GM19452 (cell line): ENCODE data around the gene PLGRKT.
"Not testable (repeated sequence)": the region's sequence is repeated elsewhere in the genome, so short reads cannot be mapped to it uniquely, and the experiment has no call there.

Experiments
- ATAC-seq: cut with Tn5 transposase; IDR thresholded peaks from one replicate; pipeline ENCODE4 v1.9.1; 2021; ENCODE audit not compliant: unreplicated experiment

The PLGRKT gene

DNA sequence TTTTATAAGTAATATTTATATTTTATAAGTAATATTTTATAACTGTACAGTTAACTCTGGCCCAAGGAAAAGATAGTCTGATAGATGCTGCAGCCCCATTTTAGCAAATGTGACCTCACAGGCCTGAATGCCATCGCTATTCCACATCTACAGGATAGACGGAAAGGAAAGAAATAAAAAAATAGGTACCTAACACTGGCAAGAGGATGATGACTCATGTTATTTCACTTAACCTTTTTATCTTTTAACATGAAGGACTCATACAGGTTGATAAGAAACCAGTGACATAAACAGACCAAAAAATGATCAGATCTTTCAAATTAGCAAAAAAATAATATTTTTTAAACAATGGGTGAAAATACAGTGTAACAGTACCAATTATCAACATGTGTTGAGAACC is 15.3 kb upstream of the PLGRKT start:
- no peak for ATAC-seq

DNA sequence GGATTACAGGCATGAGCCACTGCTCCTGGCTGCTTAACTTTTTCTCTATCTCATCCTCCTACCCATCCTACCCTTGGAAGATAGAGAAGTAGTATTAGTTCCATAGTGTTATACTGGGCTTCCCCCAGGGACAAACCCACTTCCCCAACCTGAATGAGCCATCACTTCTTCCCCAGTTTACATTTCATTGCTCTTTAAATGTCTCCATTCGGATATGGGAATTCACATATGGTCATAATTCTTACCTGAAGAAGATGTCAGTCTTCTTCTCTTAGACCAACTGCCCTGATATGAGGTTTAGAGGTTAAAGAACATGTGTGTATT is 14.5 kb upstream of the PLGRKT start:
- ATAC-seq: no peak

DNA sequence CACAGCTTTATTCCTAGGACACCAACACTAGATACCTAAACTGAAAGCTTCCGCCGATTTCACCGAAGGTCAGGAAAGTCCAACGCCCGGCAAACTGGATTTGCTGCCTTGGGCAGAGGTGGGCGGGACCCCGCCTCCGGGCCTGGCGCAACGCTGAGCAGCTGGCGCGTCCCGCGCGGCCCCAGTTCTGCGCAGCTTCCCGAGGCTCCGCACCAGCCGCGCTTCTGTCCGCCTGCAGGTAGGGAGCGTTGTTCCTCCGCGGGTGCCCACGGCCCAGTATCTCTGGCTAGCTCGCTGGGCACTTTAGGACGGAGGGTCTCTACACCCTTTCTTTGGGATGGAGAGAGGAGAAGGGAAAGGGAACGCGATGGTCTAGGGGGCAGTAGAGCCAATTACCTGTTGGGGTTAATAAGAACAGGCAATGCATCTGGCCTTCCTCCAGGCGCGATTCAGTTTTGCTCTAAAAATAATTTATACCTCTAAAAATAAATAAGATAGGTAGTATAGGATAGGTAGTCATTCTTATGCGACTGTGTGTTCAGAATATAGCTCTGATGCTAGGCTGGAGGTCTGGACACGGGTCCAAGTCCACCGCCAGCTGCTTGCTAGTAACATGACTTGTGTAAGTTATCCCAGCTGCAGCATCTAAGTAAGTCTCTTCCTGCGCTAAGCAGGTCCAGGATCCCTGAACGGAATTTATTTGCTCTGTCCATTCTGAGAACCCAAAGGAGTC is 12.8 kb upstream of the PLGRKT start, which contains the start of gene CD274:
CD274 (plus strand) TSS at position 184 of the 733 bp plus-strand sequence. CDS start 5,572 bp downstream, outside the sequence.
- ATAC-seq: peak; percentile 47

DNA sequence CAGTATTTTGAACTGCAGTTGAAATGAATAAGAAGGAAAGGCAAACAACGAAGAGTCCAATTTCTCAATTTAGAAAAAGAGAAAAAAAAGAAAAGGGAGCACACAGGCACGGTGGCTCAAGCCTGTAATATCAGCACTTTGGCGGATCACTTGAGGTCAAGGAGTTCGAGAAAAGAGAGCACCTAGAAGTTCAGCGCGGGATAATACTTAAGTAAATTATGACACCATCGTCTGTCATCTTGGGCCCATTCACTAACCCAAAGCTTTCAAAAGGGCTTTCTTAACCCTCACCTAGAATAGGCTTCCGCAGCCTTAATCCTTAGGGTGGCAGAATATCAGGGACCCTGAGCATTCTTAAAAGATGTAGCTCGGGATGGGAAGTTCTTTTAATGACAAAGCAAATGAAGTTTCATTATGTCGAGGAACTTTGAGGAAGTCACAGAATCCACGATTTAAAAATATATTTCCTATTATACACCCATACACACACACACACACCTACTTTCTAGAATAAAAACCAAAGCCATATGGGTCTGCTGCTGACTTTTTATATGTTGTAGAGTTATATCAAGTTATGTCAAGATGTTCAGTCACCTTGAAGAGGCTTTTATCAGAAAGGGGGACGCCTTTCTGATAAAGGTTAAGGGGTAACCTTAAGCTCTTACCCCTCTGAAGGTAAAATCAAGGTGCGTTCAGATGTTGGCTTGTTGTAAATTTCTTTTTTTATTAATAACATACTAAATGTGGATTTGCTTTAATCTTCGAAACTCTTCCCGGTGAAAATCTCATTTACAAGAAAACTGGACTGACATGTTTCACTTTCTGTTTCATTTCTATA is 12.0 kb upstream of the PLGRKT start:
- ATAC-seq: no peak

DNA sequence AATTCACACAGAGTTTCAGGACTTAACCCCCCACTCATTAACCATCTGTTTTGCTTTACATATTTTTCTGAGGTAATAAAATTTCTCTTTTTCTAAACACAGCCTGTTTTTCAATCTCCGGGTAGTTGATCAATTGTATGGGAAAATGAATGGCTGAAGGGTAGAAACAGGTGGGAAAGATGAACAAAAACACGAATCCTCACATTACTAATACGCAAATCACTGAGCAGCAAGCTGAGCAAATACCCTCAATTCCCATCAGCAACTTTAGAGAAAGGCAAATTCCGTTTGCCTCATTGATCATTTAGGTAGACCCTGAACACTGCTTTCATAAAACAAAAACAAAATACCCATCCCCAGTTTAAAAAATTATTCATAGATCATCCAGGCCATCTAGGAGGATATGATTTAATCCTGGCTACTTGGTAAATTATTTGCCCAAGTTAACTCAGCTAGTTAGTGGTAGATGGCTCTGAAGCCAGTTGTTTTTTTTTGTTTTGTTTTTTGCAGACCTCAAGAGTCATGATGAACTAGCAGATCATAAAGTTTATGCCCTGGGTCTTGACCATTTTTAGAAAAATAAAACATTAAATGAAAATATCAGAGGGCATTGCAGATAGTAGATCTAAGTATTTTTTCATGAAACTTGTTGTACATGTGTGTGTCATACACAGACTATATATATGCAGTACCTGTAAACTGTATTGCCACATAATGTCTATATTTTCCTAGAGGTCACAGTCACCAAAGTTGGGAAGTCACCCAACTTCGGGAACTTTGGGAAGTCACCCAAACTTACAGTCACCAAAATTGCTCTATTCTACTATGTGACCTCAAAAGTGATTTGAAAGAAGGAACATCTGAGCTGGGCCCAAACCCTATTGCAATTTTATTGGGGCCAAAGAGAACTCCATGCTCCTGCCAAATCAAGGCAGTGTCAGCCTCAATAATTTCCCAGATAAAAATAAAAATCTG is 11.0 kb upstream of the PLGRKT start:
- no peak for ATAC-seq

DNA sequence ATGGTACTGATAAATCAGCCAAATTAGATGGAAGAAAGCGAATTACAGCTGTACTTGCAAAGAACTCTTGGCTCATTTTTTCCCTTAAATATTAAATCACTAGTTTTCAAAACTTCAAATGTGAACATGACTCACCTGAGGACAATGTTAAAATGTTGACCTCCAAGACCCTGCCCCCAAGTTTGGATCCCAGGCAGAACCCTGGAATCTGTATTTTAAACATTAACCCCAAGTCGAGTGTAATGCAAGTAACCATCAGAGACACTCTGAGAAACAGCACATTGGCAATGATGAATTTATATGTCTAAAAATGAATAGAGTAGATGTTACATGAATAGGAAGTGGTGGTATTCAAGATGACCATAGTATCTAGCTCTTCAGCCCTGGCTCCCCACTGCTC is 10.3 kb upstream of the PLGRKT start:
- no peak for ATAC-seq

DNA sequence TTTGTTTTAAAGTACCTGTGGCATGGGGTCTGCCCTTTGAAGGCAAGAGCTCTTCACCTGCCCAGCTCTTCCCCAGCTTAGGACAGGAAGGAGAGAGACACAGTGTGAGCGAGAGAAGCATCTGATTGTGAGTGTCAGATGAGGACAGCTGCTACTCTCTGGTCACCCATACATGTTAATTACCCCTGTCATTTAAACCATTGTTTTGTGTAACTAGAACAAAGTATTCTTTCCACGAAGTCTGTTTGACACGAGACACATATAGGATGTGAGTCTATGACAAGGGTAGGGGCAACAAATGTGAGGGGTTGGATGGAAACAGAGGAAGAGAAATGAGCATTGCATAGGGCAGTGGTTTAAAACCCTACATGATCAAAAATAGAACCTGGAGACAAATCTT is 9.6 kb upstream of the PLGRKT start:
- no peak for ATAC-seq

DNA sequence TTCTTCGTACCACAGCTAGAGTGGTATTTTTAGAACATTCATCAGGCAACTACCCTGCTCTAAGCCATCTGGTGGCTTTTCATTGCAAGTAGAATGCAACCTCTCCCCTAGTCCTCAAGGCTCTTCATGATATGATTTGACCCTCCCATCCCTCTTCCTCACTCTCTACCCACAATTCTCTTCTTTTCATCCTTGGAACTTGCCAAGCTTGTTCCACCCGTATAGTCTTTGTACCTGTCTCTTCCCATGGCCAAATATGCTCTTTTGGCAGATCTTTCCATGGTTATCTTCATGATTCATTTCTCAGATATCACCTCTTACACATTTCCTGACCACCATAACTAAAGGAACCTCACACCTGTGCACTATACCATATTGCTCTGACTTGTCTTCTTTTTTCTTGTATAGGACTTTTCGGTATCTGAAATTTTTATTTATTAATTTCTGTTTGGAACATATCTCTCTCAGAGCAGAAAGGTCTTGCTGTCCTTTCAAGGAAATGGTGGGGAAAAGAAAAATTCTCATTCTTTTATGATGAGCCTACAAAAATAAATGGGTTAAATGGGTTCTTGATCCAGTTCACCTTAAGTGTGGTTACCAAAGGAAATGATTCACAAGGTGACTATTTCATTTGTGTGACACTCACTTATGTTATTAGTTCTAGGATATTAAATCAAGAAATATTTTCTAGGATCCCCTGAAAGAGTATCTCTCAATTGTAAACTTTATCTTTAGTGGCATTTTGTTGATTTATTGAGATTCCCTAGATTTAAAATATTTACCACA is 8.9 kb upstream of the PLGRKT start:
- no peak for ATAC-seq

DNA sequence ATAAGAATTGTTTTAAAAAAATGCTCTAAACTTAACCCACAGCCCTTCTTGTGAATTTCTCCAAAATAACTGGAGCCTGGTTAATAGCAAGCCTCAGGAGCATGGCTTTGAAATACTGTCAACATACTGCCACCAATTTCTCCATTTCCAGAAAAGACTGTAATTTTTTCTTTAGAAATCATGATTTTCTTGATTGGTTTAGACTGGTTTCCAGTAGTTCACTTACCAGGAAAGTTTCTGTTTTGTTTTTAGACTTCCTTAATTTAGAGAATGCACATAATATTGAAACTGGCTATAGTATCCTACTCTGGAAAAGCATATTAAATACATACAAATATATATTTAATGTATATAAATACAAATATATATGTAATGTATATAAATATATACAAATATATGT is 8.2 kb upstream of the PLGRKT start:
- ATAC-seq: no peak

DNA sequence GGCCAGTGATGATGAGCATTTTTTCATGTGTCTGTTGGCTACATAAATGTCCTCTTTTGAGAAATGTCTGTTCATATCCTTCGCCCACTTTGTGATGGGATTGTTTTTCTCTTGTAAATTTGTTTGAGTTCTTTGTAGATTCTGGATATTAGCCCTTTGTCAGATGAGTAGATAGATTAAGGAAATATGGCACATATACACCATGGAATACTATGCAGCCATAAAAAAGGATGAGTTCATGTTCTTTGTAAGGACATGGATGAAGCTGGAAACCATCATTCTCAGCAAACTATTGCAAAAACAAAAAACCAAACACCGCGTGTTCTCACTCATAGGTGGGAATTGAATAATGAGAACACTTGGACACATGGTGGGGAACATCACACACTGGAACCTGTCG is 7.4 kb upstream of the PLGRKT start:
- not testable (repeated sequence) for ATAC-seq

DNA sequence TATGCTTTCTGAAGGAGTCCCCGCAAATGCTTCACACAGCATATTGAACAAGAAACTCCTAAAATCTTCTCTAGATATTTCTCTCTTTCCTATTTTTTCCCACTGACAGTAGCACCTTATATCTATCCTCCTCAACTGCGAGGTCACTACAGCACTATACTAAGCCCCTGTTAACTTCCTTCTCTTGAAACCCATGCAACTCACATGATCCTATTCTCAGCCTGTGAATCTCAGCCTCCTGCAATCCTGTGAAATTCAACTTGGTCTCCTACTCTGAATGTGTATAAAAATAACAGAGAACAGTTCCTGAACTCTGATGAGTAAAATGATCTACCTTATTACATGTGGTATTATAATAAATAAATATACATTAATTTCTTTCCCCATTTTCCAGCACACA is 6.1 kb upstream of the PLGRKT start:
- no peak for ATAC-seq

DNA sequence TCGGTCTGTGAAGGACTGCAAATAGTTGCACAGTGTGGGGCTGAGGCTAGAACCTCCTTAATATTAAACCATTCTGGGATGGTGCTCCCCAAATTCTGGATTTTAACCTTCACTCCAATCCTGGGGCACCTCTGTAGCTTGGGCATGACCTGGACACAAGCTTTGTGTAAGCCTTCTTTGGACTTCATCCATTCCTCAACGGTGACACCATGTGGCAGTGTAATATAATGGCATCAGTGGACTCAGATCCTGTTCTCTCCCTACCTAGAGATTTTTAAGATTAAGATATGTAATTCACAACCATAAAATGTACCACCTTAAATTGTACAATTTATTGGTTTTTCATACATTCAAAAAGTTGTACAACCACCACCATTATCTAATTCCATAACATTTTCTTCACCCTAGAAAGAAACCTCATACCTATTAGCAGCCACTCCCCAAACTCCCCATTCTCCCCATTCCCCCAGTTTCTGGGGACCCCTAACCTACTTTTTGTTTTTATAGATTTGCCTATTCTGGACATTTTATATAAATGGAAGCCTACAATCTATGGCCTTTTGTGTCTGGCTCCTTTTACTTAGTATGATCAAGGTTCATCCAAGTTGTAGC is 4.8 kb upstream of the PLGRKT start:
- no peak for ATAC-seq

DNA sequence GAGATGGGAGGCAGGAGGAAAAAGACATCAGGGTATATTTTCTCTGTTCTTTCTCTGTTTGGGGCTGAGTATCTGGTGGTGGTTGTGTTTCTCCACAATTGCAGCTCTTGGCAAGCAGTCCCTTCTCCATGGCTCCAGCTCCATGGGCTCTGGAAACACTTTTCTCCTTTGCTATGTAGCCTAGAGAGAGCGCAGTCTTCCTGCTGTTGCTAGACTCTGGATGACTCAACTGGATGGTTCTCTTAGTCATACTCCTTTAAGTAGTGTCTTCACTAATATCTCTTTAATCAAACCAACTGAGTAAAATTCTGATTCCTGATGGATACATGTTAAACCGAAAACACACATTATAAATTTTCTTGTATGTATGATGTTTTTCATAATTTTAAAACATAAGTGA is 3.3 kb upstream of the PLGRKT start:
- ATAC-seq: no peak

DNA sequence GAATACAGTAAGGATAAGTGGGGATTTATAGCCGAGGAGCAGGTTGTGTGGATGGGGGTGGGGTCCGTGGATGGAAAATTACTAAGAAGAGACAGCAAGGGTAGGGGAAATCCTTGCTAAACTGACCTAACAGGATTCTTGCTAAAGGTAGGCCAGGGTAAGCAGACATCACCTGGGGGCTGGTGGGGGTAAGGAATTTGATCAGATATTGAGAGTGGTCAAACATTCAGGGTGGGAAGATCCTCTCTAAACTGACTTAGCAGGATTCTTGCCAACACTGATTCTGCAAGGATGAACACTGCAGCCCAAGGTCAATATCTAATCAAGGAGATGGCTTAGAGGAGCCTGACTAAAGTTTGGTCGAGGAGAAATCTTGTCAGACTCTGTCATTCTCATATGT is 2.7 kb upstream of the PLGRKT start:
- no peak for ATAC-seq

DNA sequence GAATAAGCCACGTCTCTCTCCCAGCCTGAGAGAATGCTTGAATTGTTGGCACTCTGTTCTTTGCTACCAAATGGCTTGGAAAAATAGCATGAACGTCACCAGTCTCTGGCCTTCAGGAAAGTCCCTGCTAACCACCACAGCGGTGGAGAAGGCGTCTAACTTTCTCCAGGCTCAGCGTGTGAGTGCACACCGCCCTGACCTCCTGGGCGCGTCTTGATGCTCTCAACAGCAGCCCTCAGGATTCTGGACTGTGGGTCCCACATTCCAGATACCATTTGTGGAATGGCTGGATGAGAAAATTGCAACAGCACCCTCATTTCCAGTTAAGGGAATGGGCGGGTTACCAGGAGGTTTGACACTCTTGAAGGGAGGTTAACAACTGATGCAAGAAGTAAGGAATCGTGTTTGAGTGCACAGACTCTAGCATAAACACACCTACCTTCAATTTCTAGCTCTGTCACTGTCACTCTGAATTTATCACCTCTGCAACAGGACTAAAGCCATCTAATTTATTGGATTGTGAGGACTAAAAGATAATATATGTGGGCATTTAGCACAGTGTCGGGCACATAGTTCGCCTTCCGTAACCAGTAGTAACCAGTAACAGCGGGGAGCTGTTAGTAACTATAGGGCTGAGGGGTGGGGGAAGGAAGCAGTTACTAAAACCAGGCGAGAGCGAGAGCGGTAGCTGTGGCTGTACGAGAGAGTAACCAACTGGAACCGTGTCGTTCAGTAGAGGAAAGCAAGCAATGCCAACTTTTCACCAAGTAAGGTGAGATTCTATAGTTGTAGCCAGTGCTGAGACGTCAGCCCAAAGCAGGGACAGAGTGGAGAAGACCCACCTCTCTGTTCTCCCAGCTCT is 807 bp upstream of the PLGRKT start:
- peak; percentile 56 for ATAC-seq

DNA sequence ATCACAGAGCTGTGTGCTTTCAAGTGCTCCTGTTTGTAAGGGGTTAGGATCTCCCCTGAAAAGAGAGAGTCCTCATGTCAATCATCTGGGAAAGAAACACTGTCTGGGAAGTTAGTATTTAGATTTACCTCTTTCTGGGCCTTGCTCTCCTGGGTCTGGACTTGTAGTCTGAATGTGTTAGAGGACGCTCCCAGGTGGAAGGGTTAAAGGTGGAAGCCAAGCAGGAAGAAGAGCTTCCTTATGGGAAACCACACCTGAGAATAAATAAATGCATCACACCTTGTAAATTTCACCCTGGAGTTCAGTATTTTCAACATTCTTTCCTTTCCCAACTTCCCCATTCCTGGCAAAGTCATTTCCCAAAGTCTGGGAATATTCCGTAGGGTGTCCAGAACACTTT is 1.3 kb downstream of the PLGRKT start:
- no peak for ATAC-seq

DNA sequence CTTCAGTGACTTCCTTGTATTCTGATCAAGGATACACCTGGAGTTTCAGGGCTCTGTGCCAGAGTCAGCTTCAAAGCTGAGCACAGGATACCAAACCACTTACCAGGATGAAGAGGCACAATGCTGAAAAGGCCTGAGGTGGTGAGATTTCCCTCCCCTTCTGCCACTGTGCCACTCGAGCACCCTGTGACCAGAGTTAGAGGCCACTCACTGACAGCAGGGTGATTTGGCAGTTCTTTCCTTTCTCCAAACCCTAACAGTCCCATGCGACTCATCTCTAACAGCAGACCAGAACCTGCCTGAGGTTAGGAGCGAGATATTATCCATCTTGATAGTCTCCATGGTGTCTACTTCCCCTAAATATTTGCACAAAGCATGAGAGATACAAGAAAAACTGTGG is 1.8 kb downstream of the PLGRKT start:
- ATAC-seq: no peak

DNA sequence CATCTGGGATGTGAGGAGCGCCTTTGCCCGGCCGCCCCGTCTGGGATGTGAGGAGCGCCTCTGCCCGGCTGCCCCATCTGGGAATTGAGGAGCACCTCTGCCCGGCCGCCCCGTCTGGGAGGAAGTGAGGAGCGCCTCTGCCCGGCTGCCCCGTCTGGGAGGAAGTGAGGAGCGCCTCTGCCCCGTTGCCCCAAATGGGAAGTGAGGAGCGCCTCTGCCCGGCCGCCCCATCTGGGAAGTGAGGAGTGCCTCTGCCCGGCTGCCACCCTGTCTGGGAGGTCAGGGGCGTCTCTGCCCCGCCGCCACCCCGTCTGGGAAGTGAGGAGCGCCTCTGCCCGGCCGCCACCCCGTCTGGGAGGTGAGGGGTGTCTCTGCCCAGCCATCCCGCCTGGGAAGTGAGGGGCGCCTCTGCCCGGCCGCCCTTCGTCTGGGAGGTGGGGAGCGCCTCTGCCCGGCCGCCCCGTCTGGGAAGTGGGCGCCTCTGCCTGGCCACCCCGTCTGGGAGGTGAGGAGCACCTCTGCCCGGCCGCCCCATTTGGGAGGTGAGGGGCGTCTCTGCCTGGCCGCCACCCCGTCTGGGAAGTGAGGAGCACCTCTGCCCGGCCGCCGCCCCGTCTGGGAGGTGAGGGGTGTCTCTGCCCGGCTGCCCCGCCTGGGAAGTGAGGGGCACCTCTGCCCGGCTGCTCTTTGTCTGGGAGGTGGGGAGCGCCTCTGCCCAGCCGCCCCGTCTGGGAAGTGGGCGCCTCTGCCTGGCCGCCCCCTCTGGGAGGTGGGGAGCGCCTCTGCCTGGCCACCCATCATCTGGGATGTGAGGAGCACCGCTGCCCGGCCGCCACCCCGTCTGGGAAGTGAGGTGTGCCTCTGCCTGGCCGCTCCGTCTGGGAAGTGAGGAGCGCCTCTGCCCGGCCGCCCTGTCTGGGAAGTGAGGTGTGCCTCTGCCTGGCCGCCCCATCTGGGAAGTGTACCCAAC is 3.6 kb downstream of the PLGRKT start:
- ATAC-seq: not testable (repeated sequence)
